ENCODE data around the gene SLC26A2. TPM values are rescaled to one million over a fixed set of nuclear protein-coding genes. Genes with fewer than 3 reads are reported as not detected.
A peak's percentile ranks its signal among the peaks of the same experiment; 100 is the strongest.
"Not testable (repeated sequence)": the region's sequence is repeated elsewhere in the genome, so short reads cannot be mapped to it uniquely, and the experiment has no call there.

Gene SLC26A2
- total RNA-seq, 1 donor from 2014 or later = 12.6 TPM

DNA sequence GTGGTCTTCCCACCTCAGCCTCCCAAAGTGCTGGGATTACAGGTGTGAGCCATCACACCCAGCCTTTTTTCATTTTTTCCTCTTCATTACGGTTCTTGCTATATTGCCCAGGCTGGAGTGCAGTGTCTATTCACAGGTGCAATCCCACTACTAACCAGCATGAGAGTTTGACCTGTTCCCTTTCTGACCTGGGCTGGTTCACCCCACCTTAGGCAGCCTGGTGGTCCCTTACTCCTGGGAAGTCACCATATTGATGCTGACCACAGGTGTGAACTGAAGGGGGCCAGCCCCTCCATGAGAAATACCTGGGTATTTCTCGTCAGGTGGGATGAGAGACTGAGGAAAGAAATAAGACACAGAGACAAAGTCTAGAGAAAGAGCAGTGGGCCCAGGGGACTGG is 18.4 kb upstream of the SLC26A2 start:
- peak overlapping the region; percentile 77 for H3K27ac Mint-ChIP-seq
- no peaks in the 10 kb centered on the region for H3K27me3 Mint-ChIP-seq
- H3K36me3 Mint-ChIP-seq (ENCODE audit: insufficient read depth) = no peaks in the 10 kb centered on the region
- no peak for DNase-seq (ENCODE audit: low spot score, unreplicated experiment)
- no peaks in the 10 kb centered on the region for H3K9me3 Mint-ChIP-seq (ENCODE audit: low read depth)
- TF ChIP-seq, protein P1, sequence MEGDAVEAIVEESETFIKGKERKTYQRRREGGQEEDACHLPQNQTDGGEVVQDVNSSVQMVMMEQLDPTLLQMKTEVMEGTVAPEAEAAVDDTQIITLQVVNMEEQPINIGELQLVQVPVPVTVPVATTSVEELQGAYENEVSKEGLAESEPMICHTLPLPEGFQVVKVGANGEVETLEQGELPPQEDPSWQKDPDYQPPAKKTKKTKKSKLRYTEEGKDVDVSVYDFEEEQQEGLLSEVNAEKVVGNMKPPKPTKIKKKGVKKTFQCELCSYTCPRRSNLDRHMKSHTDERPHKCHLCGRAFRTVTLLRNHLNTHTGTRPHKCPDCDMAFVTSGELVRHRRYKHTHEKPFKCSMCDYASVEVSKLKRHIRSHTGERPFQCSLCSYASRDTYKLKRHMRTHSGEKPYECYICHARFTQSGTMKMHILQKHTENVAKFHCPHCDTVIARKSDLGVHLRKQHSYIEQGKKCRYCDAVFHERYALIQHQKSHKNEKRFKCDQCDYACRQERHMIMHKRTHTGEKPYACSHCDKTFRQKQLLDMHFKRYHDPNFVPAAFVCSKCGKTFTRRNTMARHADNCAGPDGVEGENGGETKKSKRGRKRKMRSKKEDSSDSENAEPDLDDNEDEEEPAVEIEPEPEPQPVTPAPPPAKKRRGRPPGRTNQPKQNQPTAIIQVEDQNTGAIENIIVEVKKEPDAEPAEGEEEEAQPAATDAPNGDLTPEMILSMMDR (IDR thresholded peaks at IDR 0.05; ENCODE audit: unreplicated experiment) = no peak
- H3K4me3 Mint-ChIP-seq (ENCODE audit: low read depth) = no peak overlapping the region
- H3K4me1 Mint-ChIP-seq (ENCODE audit: low read depth) = peaks cover 39% of the 10 kb centered on the region

DNA sequence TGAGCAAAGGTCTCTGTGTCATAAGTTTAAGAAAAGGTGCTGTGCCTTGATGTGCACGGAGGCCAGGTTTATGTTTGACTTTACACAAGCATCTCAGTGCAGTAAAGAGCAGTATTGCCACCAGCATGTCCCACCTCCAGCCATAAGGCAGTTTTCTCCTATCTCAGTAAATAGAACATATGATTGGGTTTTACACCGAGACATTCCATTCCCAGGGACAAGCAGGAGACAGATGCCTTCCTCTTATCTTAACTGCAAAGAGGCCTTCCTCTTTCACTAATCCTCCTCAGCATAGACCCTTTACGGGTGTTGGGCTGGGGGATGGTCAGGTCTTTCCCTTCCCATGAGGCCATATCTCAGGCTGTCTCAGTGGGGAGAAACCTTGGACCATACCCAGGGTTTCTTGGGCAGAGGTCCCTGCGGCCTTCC is 17.8 kb upstream of the SLC26A2 start:
- not testable (repeated sequence) for H3K27me3 Mint-ChIP-seq; DNase-seq (ENCODE audit: low spot score, unreplicated experiment); H3K9me3 Mint-ChIP-seq (ENCODE audit: low read depth); H3K4me3 Mint-ChIP-seq (ENCODE audit: low read depth); H3K36me3 Mint-ChIP-seq (ENCODE audit: insufficient read depth)
- H3K4me1 Mint-ChIP-seq (ENCODE audit: low read depth) = peaks cover 39% of the 10 kb centered on the region
- peak overlapping the region; percentile 77 for H3K27ac Mint-ChIP-seq

DNA sequence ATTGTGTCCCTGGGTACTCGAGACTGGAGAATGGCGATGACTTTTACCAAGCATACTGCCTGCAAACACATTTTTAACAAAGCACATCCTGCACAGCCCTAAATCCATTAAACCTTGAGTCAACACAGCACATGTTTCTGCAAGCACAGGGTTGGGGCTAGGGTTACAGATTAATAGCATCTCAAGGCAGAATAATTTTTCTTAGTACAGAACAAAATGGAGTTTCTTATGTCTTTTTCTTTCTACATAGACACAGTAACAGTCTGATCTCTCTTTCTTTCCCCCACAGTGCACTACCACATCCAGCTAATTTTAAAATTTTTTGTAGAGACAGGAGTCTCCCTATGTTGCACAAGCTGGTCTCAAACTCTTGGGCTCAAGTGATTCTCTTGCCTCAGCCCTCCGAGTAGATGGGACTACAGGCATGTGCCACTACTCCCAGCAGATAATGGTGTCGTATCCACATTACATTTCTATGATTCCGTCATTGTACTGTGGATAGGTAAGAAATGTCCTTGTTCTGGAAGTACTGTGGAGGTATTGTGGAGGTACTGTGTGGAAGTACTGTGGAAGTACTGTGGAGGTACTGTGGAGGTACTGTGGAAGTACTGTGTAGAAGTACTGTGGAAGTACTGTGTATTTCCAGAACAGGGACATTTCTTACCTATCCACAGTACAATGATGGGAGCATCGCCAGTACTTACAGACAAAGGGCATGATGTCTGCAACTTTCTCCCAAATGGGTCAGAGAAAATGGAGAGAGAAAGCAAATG is 17.2 kb upstream of the SLC26A2 start:
- not testable (repeated sequence) for H3K27me3 Mint-ChIP-seq; H3K36me3 Mint-ChIP-seq (ENCODE audit: insufficient read depth); DNase-seq (ENCODE audit: low spot score, unreplicated experiment); H3K4me3 Mint-ChIP-seq (ENCODE audit: low read depth); H3K9me3 Mint-ChIP-seq (ENCODE audit: low read depth)
- Mint-ChIP-seq H3K27ac (peak overlapping the region; percentile 80), H3K4me1 (ENCODE audit: low read depth) (peaks cover 33% of the 10 kb centered on the region)

DNA sequence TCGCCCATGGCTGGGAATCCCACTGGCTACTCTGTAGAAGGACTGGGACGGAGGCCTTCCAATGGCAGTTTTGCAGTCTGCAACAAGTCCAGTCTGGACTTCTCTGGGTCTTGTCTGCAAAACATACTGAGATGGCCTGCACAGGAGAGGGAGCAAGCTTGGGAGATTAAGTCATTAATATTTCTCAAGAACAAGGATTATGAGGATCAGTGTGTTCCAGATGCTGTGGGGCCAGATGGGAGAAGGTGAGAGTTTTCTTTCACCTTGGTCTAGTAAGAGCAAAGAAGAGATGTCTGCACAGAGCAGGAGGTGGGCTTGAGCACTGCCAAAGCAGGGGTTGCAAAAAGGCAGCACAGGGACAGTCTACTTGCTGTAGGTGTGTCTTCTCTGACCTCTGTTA is 15.9 kb upstream of the SLC26A2 start, which contains the start of gene PDE6A:
Gene PDE6A (minus strand): TSS at position 128 of the 400 bp plus-strand sequence. CDS start 120 bp downstream, at position 8.
- no peak for DNase-seq (ENCODE audit: low spot score, unreplicated experiment)
- no peaks in the 10 kb centered on the region for H3K27me3 Mint-ChIP-seq
- H3K4me1 Mint-ChIP-seq (ENCODE audit: low read depth) = peaks cover 33% of the 10 kb centered on the region
- H3K4me3 Mint-ChIP-seq (ENCODE audit: low read depth) = no peak within 1 kb of the TSS
- H3K27ac Mint-ChIP-seq = peak within 1 kb of the TSS; percentile 39
- TF ChIP-seq, protein P1 (IDR thresholded peaks at IDR 0.05; ENCODE audit: unreplicated experiment) = no peak
- H3K36me3 Mint-ChIP-seq (ENCODE audit: insufficient read depth) = no peaks in the 10 kb centered on the region
- H3K9me3 Mint-ChIP-seq (ENCODE audit: low read depth) = no peaks in the 10 kb centered on the region

DNA sequence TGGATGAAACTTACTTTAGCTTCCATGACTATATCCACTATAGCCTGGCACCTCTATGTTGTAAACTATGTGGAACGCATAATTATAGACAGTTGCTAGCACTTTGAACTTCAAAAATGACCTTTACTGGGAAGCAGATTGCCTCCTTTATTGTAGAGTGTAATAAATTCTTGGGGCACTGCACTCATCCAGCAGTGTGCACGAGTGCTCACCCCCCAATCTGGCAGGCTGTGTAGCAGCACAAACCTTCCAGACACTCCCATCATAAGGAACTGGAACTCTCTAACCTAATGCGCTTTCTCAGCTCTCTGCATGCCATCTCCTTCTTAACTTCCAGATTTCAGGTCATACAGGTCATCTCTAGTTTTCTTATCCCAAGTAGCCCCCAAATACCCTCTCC is 14.4 kb upstream of the SLC26A2 start:
- Mint-ChIP-seq H3K4me3 (ENCODE audit: low read depth) (no peak overlapping the region), H3K4me1 (ENCODE audit: low read depth) (peaks cover 24% of the 10 kb centered on the region), H3K36me3 (ENCODE audit: insufficient read depth) (no peaks in the 10 kb centered on the region), H3K27me3 (no peaks in the 10 kb centered on the region), H3K27ac (no peak overlapping the region), H3K9me3 (ENCODE audit: low read depth) (no peaks in the 10 kb centered on the region)
- TF ChIP-seq, protein P1 (IDR thresholded peaks at IDR 0.05; ENCODE audit: unreplicated experiment) = no peak
- no peak for DNase-seq (ENCODE audit: low spot score, unreplicated experiment)

DNA sequence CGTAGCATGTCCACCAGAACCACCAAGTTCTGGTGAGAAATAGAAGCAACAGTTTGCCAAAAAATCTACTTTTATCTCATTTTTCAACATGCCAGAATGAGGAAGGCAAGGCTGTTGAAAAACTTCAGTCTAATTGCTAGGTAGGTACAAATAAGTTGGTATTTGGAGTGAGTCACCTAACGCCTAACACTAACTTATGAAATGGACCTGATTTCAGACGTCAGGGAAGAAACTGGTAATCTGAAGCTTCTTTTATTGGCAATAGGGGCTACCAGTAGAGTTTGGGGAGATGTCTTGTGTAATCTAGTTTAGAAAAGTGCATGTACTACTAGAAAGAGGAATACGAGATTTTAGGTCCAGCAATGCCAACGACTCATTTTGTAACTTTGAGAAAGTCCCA is 11.6 kb upstream of the SLC26A2 start:
- Mint-ChIP-seq H3K27me3 (no peaks in the 10 kb centered on the region), H3K4me1 (ENCODE audit: low read depth) (peaks cover 3% of the 10 kb centered on the region), H3K4me3 (ENCODE audit: low read depth) (no peak overlapping the region), H3K36me3 (ENCODE audit: insufficient read depth) (no peaks in the 10 kb centered on the region), H3K27ac (no peak overlapping the region), H3K9me3 (ENCODE audit: low read depth) (no peaks in the 10 kb centered on the region)
- TF ChIP-seq, protein P1 (IDR thresholded peaks at IDR 0.05; ENCODE audit: unreplicated experiment) = no peak
- DNase-seq (ENCODE audit: low spot score, unreplicated experiment) = no peak

All from progenitor cell of endocrine pancreas (in vitro differentiated cells).